ENCODE measurements around the gene IL17REL. TPM values are rescaled to one million over a fixed set of nuclear protein-coding genes. Genes with fewer than 3 reads are reported as not detected.

The IL17REL gene
- total RNA-seq, 1 donor from 2014 or later = not detected

GRCh38 chr22:50009251-50009650, 3.3 kb downstream of the IL17REL start:
- Histone ChIP-seq H3K4me1 (ENCODE audit: insufficient read depth, low read length) (no peaks in the 10 kb centered on the region), H3K4me3 (ENCODE audit: insufficient read depth, low read depth, low read length) (no peak overlapping the region), H3K4me2 (ENCODE audit: low read length) (no peak overlapping the region), H3K27me3 (ENCODE audit: insufficient read depth, low read length) (peaks cover 40% of the 10 kb centered on the region), H3K9ac (ENCODE audit: low read length) (no peak overlapping the region), H3K9me3 (ENCODE audit: insufficient read depth, low read depth, low read length) (no peaks in the 10 kb centered on the region), H3K79me2 (ENCODE audit: insufficient read depth, low read length) (no peaks in the 10 kb centered on the region), H3K36me3 (ENCODE audit: insufficient read depth, low read length) (no peaks in the 10 kb centered on the region), H3K27ac (ENCODE audit: low read depth, low read length) (no peak overlapping the region), H2AFZ (ENCODE audit: low read depth, low read length) (no peak overlapping the region), H4K20me1 (ENCODE audit: insufficient read depth, low read length) (no peaks in the 10 kb centered on the region)
- H3K9me3 Mint-ChIP-seq (ENCODE audit: unreplicated experiment) = peaks cover 2% of the 10 kb centered on the region
- H3K4me1 Mint-ChIP-seq (ENCODE audit: low read depth, unreplicated experiment) = no peaks in the 10 kb centered on the region
- H3K4me3 Mint-ChIP-seq (ENCODE audit: unreplicated experiment) = no peak overlapping the region
- no peak overlapping the region for H3K27ac Mint-ChIP-seq (ENCODE audit: unreplicated experiment)
- DNase-seq (ENCODE audit: low read depth) (no peak), FAIRE-seq (no peak)
- H3K27me3 Mint-ChIP-seq (ENCODE audit: low read depth, unreplicated experiment) = peaks cover 38% of the 10 kb centered on the region
- H3K36me3 Mint-ChIP-seq (ENCODE audit: low read depth, unreplicated experiment) = no peaks in the 10 kb centered on the region
- TF ChIP-seq EZH2 (IDR thresholded peaks at IDR 0.05; ENCODE audit: insufficient read depth, low read length) = no peak
- TF ChIP-seq CTCF (IDR thresholded peaks at IDR 0.05; ENCODE audit: insufficient read depth, low read depth, low read length) = no peak

GRCh38 chr22:50008151-50009040, 4.2 kb downstream of the IL17REL start:
- Mint-ChIP-seq H3K4me3 (ENCODE audit: unreplicated experiment) (no peak overlapping the region), H3K27ac (ENCODE audit: unreplicated experiment) (no peak overlapping the region), H3K27me3 (ENCODE audit: low read depth, unreplicated experiment) (peaks cover 37% of the 10 kb centered on the region), H3K4me1 (ENCODE audit: low read depth, unreplicated experiment) (no peaks in the 10 kb centered on the region), H3K36me3 (ENCODE audit: low read depth, unreplicated experiment) (no peaks in the 10 kb centered on the region), H3K9me3 (ENCODE audit: unreplicated experiment) (peaks cover 4% of the 10 kb centered on the region)
- Histone ChIP-seq H3K4me3 (ENCODE audit: insufficient read depth, low read depth, low read length) (no peak overlapping the region), H3K4me2 (ENCODE audit: low read length) (no peak overlapping the region), H3K36me3 (ENCODE audit: insufficient read depth, low read length) (no peaks in the 10 kb centered on the region), H3K27me3 (ENCODE audit: insufficient read depth, low read length) (peaks cover 35% of the 10 kb centered on the region), H3K9ac (ENCODE audit: low read length) (no peak overlapping the region), H2AFZ (ENCODE audit: low read depth, low read length) (no peak overlapping the region), H3K9me3 (ENCODE audit: insufficient read depth, low read depth, low read length) (no peaks in the 10 kb centered on the region), H3K4me1 (ENCODE audit: insufficient read depth, low read length) (no peaks in the 10 kb centered on the region), H3K27ac (ENCODE audit: low read depth, low read length) (no peak overlapping the region), H3K79me2 (ENCODE audit: insufficient read depth, low read length) (no peaks in the 10 kb centered on the region), H4K20me1 (ENCODE audit: insufficient read depth, low read length) (no peaks in the 10 kb centered on the region)
- no peak for FAIRE-seq
- no peak for DNase-seq (ENCODE audit: low read depth)
- TF ChIP-seq EZH2 (IDR thresholded peaks at IDR 0.05; ENCODE audit: insufficient read depth, low read length) = no peak
- TF ChIP-seq CTCF (IDR thresholded peaks at IDR 0.05; ENCODE audit: insufficient read depth, low read depth, low read length) = no peak

GRCh38 chr22:50007057-50007511, 5.5 kb downstream of the IL17REL start:
- no peak overlapping the region for H3K4me2 ChIP-seq (ENCODE audit: low read length)
- peaks cover 2% of the 10 kb centered on the region for H3K36me3 Mint-ChIP-seq (ENCODE audit: low read depth, unreplicated experiment)
- H3K27ac ChIP-seq (ENCODE audit: low read depth, low read length) = no peak overlapping the region
- peaks cover 4% of the 10 kb centered on the region for H3K9me3 Mint-ChIP-seq (ENCODE audit: unreplicated experiment)
- H3K9me3 ChIP-seq (ENCODE audit: insufficient read depth, low read depth, low read length) = no peaks in the 10 kb centered on the region
- DNase-seq (ENCODE audit: low read depth) (no peak), FAIRE-seq (no peak)
- no peak overlapping the region for H3K4me3 ChIP-seq (ENCODE audit: insufficient read depth, low read depth, low read length)
- H3K4me3 Mint-ChIP-seq (ENCODE audit: unreplicated experiment) = no peak overlapping the region
- peaks cover 37% of the 10 kb centered on the region for H3K27me3 Mint-ChIP-seq (ENCODE audit: low read depth, unreplicated experiment)
- H2AFZ ChIP-seq (ENCODE audit: low read depth, low read length) = no peak overlapping the region
- H4K20me1 ChIP-seq (ENCODE audit: insufficient read depth, low read length) = no peaks in the 10 kb centered on the region
- H3K79me2 ChIP-seq (ENCODE audit: insufficient read depth, low read length) = no peaks in the 10 kb centered on the region
- H3K36me3 ChIP-seq (ENCODE audit: insufficient read depth, low read length) = no peaks in the 10 kb centered on the region
- H3K27ac Mint-ChIP-seq (ENCODE audit: unreplicated experiment) = no peak overlapping the region
- H3K27me3 ChIP-seq (ENCODE audit: insufficient read depth, low read length) = peaks cover 27% of the 10 kb centered on the region
- no peak for TF ChIP-seq EZH2 (IDR thresholded peaks at IDR 0.05; ENCODE audit: insufficient read depth, low read length)
- no peak for TF ChIP-seq CTCF (IDR thresholded peaks at IDR 0.05; ENCODE audit: insufficient read depth, low read depth, low read length)
- H3K4me1 Mint-ChIP-seq (ENCODE audit: low read depth, unreplicated experiment) = peaks cover 4% of the 10 kb centered on the region
- H3K9ac ChIP-seq (ENCODE audit: low read length) = no peak overlapping the region
- H3K4me1 ChIP-seq (ENCODE audit: insufficient read depth, low read length) = no peaks in the 10 kb centered on the region
